GF-D8 (cell line): ENCODE measurements around the gene DUS1L.

ENCODE experiments used
- DNase-seq: peaks from one replicate; lab custom pipeline; 2025; lab: John Stamatoyannopoulos, UW

The DUS1L gene

DNA sequence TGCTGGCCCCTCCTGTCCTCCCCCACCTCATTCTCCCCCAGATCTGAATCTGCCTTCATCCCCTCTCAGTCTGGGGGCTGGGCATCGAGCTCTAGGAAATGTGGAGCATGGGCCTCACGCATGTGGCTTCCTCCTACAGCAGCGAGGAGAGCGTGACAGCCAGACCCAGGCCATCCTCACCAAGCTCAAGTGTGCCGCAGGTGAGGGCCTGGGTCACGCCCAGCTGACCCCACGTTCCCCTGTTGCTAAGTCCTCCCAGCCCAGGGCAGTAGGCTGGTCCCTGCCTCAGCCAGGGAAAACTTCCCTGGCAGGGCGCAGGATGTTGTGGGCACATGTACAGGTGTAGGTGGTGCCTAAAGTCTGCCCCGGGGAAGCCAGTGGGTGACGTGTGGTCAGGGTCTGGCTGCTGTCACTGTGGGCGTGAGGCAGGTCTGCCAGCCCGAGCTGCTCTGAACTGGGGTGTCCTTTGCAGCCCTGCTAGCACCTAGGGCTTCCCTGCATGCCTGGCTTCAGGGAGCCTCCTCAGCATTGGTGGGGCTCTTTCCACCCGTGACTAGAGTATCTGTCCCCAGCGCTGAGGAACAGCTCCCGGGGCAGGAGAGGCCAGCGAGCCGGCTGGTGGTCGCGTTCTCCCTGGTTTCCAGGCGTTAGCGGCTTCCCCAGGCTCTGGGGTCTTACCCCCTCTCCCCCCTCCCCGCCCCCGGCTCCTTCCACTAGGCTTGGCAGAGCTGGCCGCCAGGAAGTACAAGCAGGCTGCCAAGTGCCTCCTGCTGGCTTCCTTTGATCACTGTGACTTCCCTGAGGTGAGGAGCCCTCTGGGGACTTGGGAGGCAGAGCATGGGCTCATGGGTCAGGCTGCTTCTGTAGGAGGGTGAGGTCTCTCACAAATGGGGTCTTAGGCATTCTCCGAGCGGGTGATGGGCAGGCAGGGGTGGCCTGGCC, 10.3 kb downstream of the DUS1L start:
- DNase-seq: no peak

DNA sequence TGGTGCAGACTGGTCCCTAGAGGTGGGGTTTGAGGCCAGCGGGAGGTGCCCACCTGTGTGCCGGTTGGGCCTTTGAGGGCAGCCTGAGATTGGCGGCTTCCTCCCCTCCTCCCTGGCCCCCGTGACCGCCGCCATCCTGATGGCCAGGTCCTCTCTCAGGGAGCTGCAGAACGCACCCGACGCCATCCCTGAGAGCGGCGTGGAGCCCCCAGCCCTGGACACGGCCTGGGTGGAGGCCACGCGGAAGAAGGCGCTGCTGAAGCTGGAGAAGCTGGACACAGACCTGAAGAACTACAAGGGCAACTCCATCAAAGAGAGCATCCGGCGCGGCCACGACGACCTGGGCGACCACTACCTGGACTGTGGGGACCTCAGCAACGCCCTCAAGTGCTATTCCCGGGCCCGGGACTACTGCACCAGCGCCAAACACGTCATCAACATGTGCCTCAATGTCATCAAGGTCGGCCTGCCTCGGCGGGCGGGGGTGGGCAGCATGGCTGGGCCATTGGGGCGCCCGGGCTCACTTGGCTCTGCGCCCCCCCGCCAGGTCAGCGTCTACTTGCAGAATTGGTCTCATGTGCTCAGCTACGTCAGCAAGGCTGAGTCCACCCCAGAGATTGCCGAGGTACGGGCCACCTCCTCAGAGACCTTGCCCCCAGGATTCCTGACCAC, 11.1 kb downstream of the DUS1L start:
- DNase-seq: no peak

DNA sequence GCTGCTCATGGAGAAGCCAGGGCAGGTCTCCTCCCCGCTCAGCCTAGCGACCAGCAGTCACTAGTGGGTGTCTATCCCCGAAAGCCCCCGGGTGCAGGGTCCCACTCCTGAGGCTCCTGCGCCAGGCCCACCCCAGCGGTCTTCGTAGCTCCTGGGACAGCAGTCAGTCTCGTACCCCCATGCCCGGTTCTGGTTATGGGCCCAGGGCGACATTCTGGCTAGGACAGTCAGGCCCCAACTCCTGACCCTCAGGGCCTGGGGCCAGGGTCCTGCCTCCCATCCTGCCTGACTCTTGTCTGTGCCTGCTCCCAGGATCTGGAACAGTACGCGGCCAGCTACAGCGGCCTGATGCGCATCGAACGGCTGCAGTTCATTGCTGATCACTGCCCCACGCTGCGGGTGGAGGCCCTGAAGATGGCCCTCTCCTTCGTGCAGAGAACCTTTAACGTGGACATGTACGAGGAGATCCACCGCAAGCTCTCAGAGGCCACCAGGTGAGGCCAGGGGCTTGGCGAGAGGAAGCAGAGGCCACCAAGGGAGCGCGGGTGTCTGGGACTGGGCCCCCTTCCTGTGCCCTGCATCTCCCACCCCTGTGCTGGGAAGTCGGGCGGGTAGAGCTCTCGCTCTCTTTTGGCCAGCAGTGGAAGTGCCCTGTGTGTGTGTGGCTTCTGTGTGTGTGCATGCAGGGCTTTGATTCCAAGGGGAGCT, 11.9 kb downstream of the DUS1L start:
- no peak for DNase-seq

DNA sequence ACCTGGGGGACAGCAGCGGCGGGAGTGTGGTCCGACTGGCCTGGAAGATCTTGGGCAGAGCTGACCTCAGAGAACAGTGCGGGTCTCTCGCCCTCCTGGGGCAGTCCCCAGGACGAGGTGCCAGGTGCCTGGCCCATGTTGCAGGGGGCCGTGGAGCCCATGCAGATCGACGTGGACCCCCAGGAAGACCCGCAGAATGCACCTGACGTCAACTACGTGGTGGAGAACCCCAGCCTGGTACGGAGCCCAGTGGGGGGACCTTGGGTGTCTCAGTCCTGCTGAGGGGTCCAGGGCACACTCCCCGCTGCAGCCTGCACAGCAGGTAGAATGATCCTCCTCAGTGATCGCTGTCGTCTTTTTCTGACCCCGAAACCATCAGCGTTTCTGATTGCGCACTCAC, 12.5 kb downstream of the DUS1L start:
- DNase-seq: no peak

DNA sequence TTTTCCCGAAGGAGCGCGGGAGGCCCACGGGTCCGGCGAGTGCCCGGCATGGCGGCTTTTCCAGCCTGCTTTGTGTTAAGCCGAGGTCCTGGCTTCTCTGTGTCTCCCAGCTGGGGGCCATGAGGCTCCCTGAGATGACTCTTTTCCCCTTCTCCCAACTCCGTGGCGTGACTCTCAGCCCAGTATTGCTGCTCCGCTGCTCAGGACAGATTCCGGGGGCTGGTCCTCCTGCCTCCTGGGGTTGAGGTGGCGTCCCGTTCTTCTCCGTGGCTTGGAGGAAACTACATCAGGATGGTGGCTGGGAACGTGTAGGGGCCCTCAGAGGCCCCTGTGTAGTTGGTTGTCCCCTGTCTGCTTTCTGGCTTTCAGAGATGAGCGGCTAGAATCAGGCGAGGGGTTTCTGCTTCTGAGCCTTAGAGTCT, 13.0 kb downstream of the DUS1L start:
- DNase-seq: no peak

DNA sequence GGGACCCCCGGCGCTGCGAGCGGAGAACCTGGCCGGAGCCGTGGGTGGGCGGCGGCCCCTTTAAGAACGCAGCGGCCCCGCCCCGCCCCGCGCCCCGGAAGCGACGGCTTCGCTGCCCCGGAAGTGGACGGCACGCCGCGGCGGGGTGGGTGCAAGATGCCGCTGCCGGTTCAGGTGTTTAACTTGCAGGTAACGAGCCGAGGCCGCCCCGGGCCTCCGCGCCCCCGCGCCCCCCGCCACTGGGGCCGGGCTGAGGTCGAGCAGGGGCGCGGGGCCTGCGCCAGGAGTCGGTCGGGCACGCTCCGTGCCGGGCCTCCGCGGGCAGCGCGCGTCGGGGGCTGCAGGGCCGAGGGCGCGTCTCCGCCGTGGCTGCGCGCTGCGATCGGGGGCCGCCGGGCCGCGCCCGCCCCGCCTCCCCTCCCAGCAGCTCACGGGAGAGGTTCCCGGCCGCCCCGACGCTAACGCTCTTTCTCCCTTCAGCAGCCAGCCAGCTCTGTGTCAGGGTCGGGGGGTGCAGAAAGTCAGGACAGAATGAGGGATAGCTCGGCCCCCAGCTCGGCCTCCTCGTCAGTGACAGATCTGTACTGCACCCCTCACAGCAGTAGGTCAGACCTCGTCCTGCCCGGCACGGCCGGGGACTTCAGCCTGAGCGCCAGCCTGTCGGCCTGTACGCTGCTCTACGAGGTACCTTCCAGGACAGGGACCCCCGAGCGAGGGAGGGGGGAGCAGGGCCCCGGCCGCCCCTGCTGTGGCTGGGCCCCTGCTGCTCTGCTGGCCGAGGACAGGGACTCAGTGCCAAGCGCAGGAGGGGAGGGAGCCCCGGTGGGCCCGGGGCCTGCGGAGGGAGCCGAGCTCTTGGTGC, 13.6 kb downstream of the DUS1L start, which contains the start of the genes GPS1 and RFNG:
GPS1 (plus strand) TSS at position 123 of the 862 bp plus-strand sequence; CDS start at position 157, 34 bp downstream.
RFNG (minus strand) TSS at position 36 of the 862 bp plus-strand sequence. CDS start 45 bp downstream, outside the sequence.
- DNase-seq: no peak

DNA sequence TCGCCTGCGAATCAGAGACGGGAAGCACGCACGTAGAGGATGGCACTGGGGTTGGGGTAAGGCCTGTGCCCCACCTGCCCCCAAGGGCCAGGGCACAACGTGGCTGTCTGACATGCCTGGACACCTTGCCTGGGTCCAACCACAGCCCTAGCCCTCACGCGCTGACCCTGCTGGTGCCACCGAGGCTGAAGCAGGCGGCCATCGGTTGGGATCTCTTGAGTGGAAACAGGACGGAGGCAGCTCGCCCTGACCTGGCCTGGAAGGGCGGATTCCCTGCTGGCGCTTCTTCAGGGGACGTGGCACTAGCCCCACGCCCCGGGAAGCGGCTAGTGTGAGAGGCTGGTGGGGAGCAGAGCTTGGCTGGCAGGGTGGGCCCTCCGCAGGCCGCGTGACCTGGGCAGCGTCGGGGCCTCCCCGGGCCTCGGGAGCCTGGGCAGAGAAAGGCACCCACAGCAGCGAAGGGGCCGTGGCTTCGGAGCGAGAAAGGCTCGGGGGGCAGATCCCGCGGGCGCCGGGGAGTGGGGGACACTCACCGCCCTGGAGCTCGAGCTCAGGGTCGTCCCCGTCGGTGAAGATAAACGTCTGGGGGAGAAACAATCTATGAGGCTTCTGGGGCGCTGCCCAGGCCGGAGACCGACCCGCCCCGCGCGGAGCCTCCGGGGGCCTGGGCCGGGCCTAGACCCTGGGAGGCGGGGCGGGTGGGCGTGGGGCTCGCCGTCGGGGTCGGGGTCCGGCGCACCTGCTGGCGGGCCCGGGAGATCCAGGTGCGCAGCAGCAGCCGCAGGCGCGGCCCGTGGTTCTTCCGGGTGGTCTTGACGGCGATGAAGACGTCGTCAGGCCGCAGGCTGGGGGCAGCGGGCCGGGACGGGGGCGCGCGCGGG, 14.6 kb downstream of the DUS1L start:
- DNase-seq: no peak

DNA sequence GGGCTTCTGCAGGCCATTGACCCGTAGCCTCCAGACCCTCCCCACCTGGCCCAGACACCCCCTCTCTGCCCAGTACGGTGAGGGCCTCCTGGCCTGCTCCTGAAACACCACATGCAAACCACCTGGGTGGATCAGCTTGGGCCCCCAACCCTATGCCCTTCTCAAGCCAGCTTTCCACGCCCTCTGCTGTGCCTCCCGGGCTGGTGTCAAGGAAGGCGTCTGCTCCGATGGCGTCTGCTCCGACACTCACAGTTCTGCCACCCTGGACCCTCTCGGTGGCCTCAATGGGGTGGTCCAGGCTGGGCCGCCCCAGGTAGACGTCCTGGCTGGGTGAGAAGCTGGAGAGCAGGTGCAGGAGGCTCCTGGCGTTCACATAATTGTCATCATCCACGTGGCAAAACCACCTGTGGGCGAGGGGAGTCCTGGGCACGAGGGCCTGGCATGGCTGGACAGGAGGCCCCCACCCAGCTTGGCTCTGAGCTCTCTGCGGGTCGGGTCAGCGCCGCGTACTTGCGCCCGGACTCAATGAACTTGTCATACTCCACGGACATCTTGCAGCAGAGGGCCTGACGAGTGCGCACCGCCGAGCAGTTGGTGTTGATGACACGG, 15.3 kb downstream of the DUS1L start:
- DNase-seq: no peak

DNA sequence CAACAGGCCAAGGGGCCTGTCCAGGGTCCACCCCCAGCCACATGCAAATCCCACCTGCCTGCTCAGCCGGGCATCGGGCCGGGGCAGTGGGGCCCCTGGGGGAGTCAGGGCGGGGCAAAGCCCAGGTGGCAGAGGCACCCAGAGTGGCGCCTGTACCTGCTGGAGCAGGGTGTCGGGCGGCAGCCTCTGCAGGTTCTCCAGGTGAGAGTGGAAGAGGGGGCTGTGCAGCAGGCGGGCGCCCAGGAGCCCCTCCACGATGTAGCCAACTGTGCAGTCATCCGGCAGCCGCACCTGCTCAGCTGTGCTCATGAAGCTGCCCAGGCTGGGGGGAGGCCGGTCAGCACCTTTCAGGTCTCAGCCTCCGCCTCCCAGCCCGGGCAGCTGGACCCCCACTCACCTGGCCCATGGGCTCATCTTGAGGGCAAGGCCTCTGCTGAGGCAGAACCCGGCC, 16.1 kb downstream of the DUS1L start:
- no peak for DNase-seq

DNA sequence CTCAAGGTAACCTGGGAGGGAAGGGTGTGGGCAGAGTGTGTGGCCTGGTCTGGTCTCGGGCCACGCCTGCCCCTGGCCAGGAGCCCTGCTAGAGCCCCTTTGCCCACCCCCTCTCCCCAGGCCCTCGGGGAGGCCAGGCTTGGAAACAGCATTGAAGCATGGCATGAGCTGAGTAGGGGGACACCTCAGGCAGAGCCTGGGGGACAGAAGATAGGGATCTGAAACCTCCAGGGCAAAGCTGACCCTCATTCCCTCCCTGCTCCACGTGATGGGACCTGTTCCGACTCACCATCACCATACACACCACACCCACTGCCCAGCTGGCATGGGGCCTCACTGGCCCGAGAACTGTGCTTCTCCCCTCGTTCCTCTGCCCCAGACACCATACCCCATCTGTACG, 16.5 kb downstream of the DUS1L start:
- no peak for DNase-seq

DNA sequence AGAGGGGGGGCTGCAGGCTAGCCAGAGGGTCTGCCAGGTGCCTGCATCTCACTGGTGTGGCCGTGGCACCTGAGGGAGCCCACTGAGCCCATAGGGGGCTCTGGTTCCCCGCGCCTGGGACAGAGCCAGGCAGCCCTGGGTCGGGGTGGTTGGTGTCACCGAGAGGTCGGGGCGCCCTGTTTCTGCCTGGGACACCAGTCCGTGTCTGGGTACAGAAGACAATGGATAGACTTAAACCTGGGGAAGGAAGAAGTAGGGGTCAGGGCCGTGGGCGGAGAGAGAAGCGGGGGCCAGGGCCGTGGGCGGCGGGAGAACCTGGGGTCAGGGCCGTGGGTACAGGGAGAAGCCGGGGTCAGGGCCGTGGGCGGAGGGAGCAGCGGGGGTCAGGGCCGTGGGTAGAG, 17.0 kb downstream of the DUS1L start:
- DNase-seq: no peak

DNA sequence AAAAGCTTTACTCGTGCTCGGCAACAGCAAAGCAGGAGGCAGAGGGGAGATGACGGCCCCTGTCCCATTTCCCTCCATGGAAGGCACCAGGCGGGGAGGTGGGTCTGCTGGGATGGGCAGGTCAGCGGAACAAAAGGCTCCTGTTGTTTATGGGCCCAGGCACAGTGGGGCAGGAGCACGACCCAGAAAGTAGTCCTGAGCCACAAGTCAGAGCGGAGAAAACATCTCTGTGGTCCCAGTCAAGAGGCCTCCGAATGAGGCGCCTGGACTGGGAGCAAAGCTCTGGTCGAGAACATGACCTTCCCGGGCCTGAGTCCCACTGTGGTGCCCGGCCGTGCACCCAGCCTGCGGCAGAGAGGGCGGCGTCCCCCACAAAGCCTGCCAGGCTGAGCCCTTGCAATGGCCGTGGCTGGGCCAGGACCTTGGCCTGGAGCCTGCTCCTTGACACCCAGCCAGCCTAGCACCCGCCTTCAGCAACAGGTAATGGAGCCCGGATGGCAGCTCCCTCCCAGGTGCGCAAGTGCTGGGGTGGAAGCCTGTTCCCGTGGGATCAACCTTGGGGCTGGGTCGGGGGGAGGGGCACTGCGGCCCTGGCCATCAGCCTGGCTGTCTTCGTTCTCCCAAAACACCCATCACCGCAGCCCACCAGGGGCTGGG, 17.6 kb downstream of the DUS1L start:
- DNase-seq: no peak

DNA sequence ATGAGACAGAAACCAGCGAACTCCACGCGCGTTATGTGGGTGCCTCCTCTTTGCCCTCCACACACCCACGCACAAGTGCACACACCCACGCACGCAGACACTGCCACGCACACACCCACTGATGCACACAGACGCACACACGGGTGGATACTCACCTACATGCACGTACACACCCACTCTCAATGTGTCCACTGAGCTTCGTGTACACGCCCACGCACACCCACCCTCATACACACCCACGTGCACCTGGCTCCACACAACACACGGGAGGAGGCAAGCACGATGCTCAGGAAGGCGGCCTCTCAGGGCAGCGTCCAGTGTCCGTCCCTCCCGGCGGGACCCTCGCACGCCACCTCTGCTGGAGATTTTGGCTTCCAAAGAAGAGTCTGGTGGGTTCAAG, 18.2 kb downstream of the DUS1L start:
- no peak for DNase-seq

DNA sequence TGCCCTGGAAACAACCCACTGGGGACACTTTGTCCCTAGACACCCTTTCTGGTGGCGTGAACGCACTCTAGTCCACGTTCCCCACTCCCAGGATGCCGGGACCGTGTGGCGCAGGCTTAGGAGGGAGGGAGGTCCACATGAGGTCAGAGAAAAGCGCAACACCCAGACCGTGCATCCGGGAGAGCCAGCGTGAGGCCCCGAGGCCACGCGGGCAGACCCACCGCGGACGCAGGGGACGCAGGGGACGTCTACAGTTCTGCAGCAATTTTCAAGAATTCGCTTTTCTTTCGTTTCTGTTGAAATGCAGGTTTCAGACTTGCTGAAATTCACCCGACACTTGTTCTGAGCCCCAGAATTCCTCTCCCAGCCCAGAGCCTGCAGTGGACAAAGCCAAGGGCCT, 18.7 kb downstream of the DUS1L start:
- no peak for DNase-seq

DNA sequence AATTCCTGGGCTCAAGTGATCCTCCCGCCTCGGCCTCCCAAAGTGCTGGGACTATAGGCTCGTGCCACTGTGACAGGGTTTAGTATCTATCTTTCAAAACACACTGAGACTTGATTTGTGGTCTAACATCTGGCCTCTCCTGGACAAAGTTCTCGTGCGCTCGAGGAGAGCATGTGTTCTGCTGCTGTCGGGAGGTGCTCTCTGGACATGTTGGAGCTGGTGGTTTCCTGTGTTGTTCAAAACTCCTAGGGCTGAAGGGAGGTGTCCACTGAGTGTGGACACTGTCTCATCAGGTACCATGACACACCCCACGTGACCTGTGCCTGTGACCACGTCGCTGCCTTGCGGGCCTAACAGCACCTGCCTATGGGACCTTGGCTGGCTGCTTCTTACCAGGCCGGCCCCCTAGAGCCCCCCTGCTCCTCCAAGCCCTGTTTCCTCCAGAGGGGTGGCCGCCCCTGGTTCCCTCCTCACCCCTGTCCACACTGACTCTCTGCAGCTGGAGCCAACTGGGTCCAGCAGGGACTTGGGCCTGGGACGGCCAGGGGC, 19.6 kb downstream of the DUS1L start:
- no peak for DNase-seq

DNA sequence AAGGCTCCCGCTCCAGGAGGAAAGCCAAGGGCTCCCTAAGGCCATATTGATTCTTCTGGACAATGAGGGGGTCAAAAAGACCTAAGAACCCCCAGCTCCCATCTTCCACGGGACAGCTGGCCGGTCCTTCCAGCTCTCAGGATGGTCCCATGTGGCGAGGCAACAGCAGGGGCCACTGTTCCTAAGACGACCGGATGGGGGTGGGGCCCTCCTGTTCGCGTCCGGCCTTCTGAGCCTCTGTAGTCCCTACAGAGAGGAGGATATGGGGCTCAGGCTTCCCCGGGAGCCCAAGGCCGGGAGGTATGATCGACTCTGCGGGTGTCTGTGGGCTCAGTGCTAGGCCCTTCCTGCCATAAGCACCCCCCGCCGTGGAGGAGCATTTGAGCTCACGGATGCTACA, 22.1 kb downstream of the DUS1L start:
- DNase-seq: no peak

DNA sequence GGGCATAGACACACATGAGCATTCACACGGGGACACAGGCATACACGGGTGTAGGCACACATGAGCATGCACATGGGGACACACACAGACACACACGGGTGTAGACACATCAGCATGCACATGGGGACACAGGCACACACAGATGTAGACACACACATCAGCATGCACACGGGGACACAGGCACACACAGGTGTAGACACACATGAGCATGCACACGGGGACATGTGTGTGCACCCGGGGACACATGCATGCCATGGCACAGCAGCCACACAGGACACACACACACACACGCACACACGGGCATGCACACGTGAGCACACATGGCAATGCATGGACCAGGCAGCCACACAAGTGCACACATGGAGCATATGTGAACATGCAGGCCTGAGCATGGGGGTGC, 23.0 kb downstream of the DUS1L start:
- DNase-seq: no peak

DNA sequence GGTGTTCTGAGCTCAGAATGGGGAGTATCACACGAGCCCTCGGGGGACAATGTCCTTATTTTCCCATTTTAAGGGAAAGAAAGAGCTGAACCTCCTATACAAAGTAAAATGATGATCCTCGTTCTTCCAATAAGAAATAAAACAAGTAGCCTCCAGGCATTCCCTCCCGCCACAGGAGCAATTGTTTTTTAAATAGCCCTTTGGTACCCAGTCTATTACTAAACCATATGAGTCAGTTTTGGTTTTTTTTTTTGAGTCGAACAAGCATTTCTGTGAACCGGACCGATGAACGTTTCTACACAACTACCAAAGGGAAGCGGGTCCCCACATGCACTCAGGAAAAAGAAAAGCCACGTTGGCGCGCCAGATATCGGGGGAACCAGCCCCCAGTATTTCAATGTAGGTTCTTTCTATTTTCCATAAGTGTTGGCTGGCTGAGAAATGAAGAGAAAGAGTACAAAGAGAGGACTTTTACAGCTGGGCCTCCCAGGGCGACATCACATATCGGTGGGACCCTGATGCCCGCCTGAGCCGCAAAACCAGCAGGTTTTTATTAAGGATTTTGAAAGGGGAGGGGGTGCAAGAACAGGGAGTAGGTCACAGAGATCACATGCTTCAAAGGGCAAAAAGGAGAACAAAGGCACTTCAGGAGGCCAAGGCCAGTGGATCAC, 24.3 kb downstream of the DUS1L start:
- DNase-seq: no peak
